LNCaP clone FGC (cell line): ENCODE data around the gene HES2.
"Not testable (repeated sequence)": the region's sequence is repeated elsewhere in the genome, so short reads cannot be mapped to it uniquely, and the experiment has no call there.

Source experiments
- DNase-seq: peaks from one replicate; pipeline ENCODE4 v3.0.0-alpha.2; 2011; ENCODE audit warnings: low read depth
- H3K4me3 ChIP-seq: 2 replicates; pipeline ENCODE4 v1.5.1; 2011; ENCODE audit warnings: mild to moderate bottlenecking, low read depth, low read length, control low read depth
- TF ChIP-seq, protein P1 (sequence below): IDR thresholded peaks from 2 replicates; pipeline ENCODE4 v1.5.1; 2012; ENCODE audit warnings: mild to moderate bottlenecking; ENCODE audit not compliant: control insufficient read depth, insufficient read depth; ENCODE audit errors: extremely low read depth

HES2 gene

DNA sequence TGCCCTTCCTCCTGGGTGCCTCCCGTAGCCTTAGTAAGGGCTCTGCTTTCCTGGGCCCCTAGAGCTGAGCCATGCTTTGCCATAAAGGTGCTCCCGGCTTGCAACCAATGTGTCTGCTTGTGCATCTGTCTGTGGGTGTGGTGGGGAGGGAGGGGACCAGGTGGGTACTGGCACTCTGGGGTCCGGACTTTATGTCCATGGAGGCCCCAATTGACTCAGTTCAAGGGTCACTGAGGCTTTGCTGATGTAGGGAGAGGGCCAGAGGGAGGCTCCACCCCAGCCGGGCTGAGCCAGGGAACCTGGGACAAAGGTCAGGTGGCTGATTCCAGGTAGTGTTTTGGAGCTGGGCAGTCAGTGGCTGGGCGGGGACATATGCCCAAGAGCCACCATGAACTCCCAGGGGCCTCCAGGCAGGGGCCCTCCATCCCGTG is 31.2 kb upstream of the HES2 start:
- TF ChIP-seq, protein P1, sequence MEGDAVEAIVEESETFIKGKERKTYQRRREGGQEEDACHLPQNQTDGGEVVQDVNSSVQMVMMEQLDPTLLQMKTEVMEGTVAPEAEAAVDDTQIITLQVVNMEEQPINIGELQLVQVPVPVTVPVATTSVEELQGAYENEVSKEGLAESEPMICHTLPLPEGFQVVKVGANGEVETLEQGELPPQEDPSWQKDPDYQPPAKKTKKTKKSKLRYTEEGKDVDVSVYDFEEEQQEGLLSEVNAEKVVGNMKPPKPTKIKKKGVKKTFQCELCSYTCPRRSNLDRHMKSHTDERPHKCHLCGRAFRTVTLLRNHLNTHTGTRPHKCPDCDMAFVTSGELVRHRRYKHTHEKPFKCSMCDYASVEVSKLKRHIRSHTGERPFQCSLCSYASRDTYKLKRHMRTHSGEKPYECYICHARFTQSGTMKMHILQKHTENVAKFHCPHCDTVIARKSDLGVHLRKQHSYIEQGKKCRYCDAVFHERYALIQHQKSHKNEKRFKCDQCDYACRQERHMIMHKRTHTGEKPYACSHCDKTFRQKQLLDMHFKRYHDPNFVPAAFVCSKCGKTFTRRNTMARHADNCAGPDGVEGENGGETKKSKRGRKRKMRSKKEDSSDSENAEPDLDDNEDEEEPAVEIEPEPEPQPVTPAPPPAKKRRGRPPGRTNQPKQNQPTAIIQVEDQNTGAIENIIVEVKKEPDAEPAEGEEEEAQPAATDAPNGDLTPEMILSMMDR: no peak
- no peak overlapping the region for H3K4me3 ChIP-seq
- no peak for DNase-seq

DNA sequence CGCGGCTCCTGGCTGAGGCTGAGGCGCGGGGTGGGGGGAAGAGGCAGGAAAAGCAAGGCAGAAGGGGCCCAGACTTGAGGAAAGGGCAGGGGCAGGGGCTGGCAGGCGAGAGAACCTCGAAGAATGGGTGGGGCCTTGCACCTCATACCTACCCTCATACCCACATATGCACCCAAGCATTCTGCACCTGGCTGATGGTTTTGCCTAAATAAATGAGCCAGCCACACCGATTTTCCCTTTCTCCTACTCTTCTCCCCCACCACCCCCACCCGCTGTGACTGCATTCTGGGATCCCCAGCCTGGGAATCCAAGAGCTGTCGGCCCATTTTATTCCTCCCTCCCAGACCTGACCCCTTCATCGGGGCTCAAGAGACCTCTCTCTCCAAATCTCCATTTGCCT is 30.8 kb upstream of the HES2 start:
- H3K4me3 ChIP-seq, DNase-seq: not testable (repeated sequence)

DNA sequence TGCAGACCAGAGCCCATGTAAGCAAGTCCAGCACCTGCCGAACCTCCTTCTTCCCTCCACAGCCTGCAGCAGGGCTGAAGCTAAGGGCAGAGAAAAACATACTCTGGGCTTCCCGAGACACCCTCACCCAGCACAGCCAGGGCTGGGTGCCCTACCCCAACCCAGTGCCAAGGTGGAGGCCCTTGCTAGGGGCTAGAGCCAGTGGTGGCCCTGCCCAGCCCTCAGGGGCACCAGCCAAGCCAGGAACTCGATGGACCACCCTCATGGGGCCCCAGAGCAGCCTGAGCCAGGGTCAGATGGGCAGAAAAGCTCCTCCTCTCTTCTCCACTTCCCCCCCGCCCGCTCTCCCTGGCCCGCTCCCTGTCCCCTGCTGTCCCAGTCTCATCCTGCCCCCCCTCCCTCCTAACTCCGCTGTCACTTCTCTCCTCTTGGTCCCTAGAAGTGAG is 30.3 kb upstream of the HES2 start:
- no peak overlapping the region for H3K4me3 ChIP-seq
- TF ChIP-seq, protein P1: no peak
- no peak for DNase-seq

DNA sequence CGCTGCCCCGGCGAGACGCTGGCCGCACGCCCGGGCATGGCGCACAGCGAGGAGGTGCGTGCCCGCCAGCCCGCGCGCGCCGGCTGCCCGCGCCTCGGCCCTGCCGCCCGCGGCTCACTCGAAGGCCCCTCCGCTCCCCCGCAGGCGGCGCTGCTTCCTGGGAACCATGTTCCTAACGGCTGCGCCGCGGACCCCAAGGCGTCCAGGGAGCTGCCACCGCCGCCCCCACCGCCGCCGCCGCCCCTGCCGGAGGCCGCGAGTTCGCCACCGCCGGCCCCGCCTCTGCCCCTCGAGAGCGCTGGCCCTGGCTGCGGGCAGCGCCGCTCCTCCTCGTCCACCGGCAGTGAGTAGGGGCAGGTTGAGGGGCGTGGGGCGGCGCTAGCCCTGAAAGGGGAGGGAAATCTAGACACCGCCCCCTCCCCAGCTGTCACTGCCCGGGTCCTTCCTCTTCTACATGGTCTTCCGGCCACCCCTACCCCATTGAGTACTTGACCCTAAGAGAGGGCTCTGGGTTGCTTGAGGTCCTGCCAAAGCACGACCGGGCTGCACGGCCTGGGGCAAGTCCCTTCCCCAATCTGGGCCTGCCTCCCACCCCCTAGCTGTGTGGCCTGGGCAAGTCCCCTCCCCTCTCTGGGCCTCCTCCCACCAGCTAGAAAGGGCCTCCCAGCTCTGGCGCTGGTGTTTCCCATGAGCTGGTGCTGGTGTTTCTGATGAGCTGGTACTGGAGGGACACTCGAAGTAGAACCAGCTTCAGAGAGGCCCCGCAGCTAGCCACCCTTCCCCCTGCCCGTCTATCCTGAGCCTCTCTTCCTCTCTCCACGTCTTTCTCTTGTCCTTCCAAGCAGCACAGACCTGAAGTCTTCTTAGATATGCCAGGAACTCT is 29.3 kb upstream of the HES2 start:
- TF ChIP-seq, protein P1: no peak
- H3K4me3 ChIP-seq: no peak overlapping the region
- DNase-seq: no peak

DNA sequence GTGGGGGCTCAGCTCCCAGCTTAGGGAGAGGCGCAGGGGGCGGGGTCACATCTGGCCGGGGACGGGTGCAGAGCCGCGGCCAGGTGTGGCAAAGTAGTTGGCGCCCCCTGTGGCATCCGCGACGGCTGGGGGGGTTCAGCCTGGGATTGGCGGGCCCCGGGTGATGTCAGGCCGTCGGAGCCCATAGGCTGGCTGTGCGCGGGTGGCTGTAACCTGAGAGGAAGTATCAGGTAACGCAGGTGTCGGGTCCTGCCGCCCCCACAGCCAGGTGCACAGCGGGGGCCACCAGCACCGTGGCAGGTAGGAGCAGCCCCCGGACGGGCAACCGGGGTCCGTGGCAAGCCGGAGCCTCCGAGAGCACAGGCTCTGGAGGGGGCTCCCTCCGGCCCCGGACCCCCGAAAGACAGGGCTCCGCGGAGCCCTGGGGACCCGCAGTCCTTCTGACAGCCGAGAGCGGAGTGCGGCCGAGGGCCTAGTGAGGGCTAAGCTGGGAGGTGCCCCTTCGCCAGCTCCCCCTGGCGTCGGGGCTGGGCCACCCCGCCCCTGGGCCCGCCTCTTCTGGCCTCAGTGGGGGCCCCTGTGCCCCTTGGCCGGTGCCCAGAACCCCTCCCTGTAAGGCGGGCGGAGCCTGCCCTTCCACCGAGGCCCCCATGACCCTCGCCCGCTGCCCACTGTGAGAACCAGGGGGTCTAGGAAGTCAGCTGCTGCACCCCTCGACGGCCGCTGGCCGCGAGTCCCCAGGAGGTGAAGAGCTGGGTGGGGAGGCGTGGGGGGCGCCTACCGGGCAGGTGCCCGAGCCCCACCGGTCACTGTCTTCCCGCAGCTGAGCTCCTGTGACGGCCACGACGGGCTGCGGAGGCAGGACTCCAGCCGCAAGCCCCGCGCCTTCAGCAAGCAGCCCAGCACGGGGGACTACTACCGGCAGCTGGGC is 28.4 kb upstream of the HES2 start:
- no peak for DNase-seq
- TF ChIP-seq, protein P1: no peak
- H3K4me3 ChIP-seq: no peak overlapping the region

DNA sequence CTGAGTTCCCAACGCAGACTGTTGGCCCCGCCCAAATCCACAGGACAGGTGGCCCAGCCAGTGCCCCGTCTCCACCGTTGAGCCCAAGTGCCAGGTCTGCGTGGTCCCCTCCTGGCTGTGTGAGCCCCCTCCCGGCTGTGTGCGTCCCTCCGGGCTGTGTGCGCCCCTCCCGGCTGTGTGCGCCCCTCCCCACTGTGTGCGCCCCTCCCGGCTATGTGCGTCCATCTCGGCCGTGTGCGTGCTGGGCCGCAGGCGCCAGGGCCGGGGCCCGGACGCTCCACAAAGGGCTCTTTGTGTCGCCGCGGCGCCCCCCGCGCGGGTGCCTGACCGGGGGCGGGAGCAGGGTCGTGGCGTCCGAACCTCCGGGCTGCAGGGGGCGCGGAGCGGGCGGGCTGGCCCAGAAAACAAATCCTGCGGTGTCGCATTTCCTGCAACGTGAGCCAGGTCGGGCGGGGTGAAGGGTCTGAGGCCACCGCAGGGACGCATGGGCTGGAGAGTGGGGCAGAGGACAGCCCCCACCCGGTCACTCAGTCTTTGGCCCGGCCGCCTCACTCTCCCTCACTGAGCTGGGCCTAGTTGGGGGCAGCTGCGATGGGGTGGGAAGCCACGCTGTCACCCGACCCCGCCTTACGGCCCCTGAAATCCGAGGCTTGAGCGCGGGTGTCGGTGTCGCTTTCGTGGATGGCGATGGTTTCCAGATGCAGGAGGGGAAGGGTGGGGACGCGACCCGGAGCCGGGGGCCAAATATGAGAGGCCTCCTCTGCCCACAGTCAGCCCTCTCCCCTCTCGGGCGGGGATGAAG is 27.5 kb upstream of the HES2 start:
- DNase-seq: no peak
- no peak overlapping the region for H3K4me3 ChIP-seq

More for the DNA sequence above, 27.5 kb upstream of the HES2 start:
- TF ChIP-seq, protein P1: no peak
